Right lobe of liver (tissue), 6 donors: ENCODE measurements around the gene ACSL6. TPM values are rescaled to one million over a fixed set of nuclear protein-coding genes. Genes with fewer than 3 reads are reported as not detected.

ENCODE experiments used
- ATAC-seq, 4 donors: fragments of 200-7000 bp; cut with Tn5 transposase; one replicate each; pipeline ENCODE4 v1.9.1; 2020; ENCODE audit warnings: mild to moderate bottlenecking in 4 of 4, moderate library complexity in 4 of 4
- DNase-seq, 3 donors: peaks; one replicate each; pipeline ENCODE4 v3.0.0-alpha.2; 2020
- H3K27ac ChIP-seq, 3 donors: fragments of 200-600 bp; one replicate each; pipeline ENCODE4 v1.8.0; 2022
- H3K27me3 ChIP-seq, 2 donors: fragments of 200-600 bp; one replicate each; pipeline ENCODE4 v1.8.0; 2022
- H3K36me3 ChIP-seq, 4 donors: fragments of 200-600 bp; sonication (generic) in 1 of 4; one replicate each; pipeline versions ENCODE4 v1.5.1 to v1.8.0; 2017 to 2022; ENCODE audit warnings: control low read depth in 1 of 4
- H3K4me1 ChIP-seq, 4 donors: fragments of 200-600 bp; sonication (generic) in 1 of 4; one replicate each; pipeline versions ENCODE4 v1.5.1 to v1.8.0; 2017 to 2022; ENCODE audit warnings: control low read depth in 1 of 4
- H3K4me3 ChIP-seq, 3 donors: fragments of 200-600 bp; one replicate each; pipeline ENCODE4 v1.8.0; 2022
- H3K9me3 ChIP-seq, 4 donors: fragments of 200-600 bp; sonication (generic) in 1 of 4; one replicate each; pipeline versions ENCODE4 v1.5.1 to v1.8.0; 2017 to 2022; ENCODE audit warnings: control low read depth in 1 of 4
- POLR2A ChIP-seq: fragments of 450-650 bp; IDR thresholded peaks from one replicate; pipeline ENCODE4 v1.6.1; 2017; ENCODE audit warnings: antibody characterized with exemption, mild to moderate bottlenecking
- WGBS: methylation state at CpG from one replicate; pipeline ENCODE4 v1.1.6; 2018; ENCODE audit warnings: low coverage, low lambda C conversion rate; ENCODE audit not compliant: insufficient coverage; ENCODE audit errors: missing lambda C conversion rate; 5-methylcytosine and 5-hydroxymethylcytosine counted together
- intact Hi-C, 2 donors: fragments of 100-400 bp; cut with DNase I; formaldehyde crosslinking; loops; one replicate each; pipeline versions ENCODE4 v1.11.2 to v1.14.1; 2022
- total RNA-seq, 6 experiments: library from RNA; depleted of rRNA in 2 of 6; stranded (reverse); fragments of >200 nt in 2 of 6; fragmentation: NEBNext Ultra II Directional in 3 of 6; extraction: Animal tissue kit (Norgen Biotek cat#: 25700) in 3 of 6; gene quantifications; one replicate each; pipeline versions ENCODE4 v1.1.0 to v1.2.4, GENCODE V29; 2016 to 2023
- TF ChIP-seq, protein P1 (sequence below), 4 donors: fragments of 200-600 bp in 3 of 4; fragments of 450-650 bp in 1 of 4; IDR thresholded peaks; one replicate each; pipeline versions ENCODE4 v1.5.1 to v1.8.0; 2016 to 2022; ENCODE audit warnings: antibody characterized with exemption in 4 of 4, mild to moderate bottlenecking in 2 of 4
- donor health status: DM: no; HTN: yes; CAD: no.
- donor health status: DM: no; HTN: no; CAD: no.
- donor health status: DM: no; HTN: no; CAD: no.
- donor health status: DM: no; HTN: yes; CAD: no.
- donor health status: DM: no; HTN: yes; CAD: no.

Gene ACSL6
- total RNA-seq, 6 experiments from 2014 or later, result 1.3 to 6.0 (median 4.6) TPM

DNA sequence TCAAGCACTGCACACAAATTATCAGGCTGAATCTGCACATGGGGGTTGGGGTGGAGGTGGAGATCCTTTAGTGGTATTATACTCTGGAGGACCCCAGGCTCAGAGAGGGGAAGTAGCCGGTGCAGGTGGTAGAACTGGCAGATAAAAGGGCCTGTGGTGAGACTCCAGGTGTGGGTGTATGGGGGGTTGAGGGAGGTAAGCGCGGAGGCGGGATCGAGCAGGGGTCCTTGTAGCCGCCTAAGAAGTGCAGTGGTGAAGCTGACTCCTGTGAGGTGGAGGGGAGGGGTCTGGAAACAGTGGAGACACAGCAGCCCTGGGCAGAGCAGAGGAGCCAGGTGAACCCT, 841 bp downstream of the ACSL6 start:
- no peaks in the 10 kb centered on the region for H3K9me3 ChIP-seq
- DNase-seq (peak in 1 of 3 donors; percentile 34), ATAC-seq (no peak)
- H3K27ac ChIP-seq, result no peak overlapping the region
- peak overlapping the region in 1 of 3 donors; percentile 66 for H3K4me3 ChIP-seq
- intact Hi-C loops, result no loop called here
- H3K36me3 ChIP-seq, result no peaks in the 10 kb centered on the region
- H3K27me3 ChIP-seq, result no peaks in the 10 kb centered on the region
- 73% methylated on average over 4 of the region's 6 CpGs for WGBS
- no peak for TF ChIP-seq POLR2A
- TF ChIP-seq, protein P1, sequence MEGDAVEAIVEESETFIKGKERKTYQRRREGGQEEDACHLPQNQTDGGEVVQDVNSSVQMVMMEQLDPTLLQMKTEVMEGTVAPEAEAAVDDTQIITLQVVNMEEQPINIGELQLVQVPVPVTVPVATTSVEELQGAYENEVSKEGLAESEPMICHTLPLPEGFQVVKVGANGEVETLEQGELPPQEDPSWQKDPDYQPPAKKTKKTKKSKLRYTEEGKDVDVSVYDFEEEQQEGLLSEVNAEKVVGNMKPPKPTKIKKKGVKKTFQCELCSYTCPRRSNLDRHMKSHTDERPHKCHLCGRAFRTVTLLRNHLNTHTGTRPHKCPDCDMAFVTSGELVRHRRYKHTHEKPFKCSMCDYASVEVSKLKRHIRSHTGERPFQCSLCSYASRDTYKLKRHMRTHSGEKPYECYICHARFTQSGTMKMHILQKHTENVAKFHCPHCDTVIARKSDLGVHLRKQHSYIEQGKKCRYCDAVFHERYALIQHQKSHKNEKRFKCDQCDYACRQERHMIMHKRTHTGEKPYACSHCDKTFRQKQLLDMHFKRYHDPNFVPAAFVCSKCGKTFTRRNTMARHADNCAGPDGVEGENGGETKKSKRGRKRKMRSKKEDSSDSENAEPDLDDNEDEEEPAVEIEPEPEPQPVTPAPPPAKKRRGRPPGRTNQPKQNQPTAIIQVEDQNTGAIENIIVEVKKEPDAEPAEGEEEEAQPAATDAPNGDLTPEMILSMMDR (IDR thresholded peaks at IDR 0.05), result no peak
- peaks cover 0 to 4% (median 0%) of the 10 kb centered on the region in 4 donors for H3K4me1 ChIP-seq

DNA sequence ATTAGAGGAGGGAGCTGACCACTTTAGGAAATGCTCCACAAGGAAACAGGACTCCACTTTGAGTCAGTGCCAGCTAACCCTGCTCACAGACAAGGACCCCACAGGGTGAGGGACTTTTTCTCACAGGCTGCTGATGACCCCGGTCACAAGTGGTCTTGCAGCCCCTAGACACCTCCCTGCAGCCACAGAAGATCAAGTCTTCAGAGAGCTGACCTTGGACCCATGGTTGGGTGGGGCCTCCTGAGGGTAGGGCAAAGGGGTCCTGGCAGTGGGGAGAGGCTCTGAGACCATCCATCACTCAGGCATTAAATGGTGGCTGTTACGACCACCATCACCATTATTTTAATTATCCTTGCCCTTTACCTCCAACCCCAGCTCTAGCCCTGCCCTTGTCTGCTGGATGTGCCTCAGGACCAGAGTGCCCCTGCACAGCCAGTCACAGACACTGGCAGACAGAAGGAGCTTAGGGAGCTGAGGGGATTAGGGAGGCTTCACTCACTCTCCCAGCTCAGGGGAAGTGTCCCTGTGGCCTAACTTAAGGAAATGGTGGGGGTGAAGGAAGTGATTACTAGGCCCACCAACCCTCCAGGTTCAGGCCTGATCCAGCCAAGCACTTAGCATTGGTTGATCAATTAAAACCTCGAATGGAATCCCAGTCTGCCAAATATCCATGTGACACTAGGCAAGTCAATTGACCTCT, 1.6 kb downstream of the ACSL6 start:
- H3K9me3 ChIP-seq, result no peaks in the 10 kb centered on the region
- TF ChIP-seq, protein P1 (IDR thresholded peaks at IDR 0.05), result no peak
- no peak for TF ChIP-seq POLR2A
- H3K36me3 ChIP-seq, result no peaks in the 10 kb centered on the region
- ATAC-seq (peak in 3 of 4 donors; percentile 30 to 48 (median 42)), DNase-seq (peak in 2 of 3 donors; percentile 10 to 35)
- peaks cover 0 to 4% (median 0%) of the 10 kb centered on the region in 4 donors for H3K4me1 ChIP-seq
- no peaks in the 10 kb centered on the region for H3K27me3 ChIP-seq
- intact Hi-C loops, result loop anchor here (10.0 kb wide), 3 partner anchors 205 to 425 kb away; no protein-coding TSS in a partner anchor
- no peak overlapping the region for H3K4me3 ChIP-seq
- no CpG with 5 or more reads among the region's 3 CpGs for WGBS
- H3K27ac ChIP-seq, result no peak overlapping the region

DNA sequence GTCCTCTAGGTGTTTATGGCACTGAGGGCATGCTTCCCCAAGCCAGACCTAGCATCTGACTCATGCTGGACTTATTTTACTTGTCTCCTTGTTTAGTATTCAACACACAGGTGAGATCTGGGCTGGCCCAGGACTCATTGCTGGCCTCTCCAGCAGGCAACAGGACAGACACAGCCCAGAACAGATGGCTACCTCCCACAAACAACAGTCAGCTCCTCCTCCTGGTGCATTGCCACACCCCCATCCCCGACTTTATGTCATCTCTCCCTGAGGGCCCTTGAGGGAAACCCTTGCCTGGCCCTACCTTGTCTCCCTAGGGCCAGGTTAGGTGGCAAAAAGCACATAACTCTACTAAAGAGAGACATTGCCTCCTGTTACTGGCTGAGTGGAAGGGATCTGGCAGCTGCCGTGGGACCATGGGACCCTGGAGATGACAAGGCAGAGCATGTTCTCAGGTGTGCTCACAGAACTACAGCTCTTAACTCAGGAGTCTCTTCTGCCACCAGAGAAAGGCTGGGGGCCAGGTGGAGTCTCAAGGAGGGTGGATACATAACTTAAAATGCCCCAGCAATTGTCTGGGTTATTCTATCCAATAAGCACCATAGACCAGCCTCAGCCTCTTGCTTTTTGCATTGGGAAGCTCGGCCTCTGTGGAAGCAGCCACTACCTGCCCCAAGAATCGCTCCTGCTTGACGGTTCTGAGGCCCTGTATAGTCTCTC, 2.3 kb downstream of the ACSL6 start:
- H3K4me3 ChIP-seq, result no peak overlapping the region
- WGBS, result 68% methylated on average over 3 of the region's 5 CpGs
- H3K36me3 ChIP-seq, result no peaks in the 10 kb centered on the region
- ATAC-seq, result no peak
- intact Hi-C loops, result loop anchor here (10.0 kb wide), 3 partner anchors 204 to 424 kb away; no protein-coding TSS in a partner anchor
- no peaks in the 10 kb centered on the region for H3K27me3 ChIP-seq
- TF ChIP-seq, protein P1 (IDR thresholded peaks at IDR 0.05), result no peak
- no peak for TF ChIP-seq POLR2A
- no peak overlapping the region for H3K27ac ChIP-seq
- DNase-seq, result peak in 2 of 3 donors; percentile 9 to 29
- no peaks in the 10 kb centered on the region for H3K9me3 ChIP-seq
- H3K4me1 ChIP-seq, result peaks cover 0 to 4% (median 0%) of the 10 kb centered on the region in 4 donors

- intact Hi-C loops, result loop anchor here (10.0 kb wide), 3 partner anchors 203 to 423 kb away; no protein-coding TSS in a partner anchor
- peak in 1 of 3 donors; percentile 6 for DNase-seq
These were observed 3.3 kb downstream of the ACSL6 start for GRCh38 chr5:132008163-132008473.

More at GRCh38 chr5:132008163-132008473, 3.3 kb downstream of the ACSL6 start:
- no peak overlapping the region for H3K27ac ChIP-seq
- H3K9me3 ChIP-seq, result no peaks in the 10 kb centered on the region
- 40% methylated on average over 1 of the region's 2 CpGs for WGBS
- no peak overlapping the region for H3K4me3 ChIP-seq
- no peaks in the 10 kb centered on the region for H3K36me3 ChIP-seq
- no peaks in the 10 kb centered on the region for H3K27me3 ChIP-seq
- H3K4me1 ChIP-seq, result peaks cover 0 to 4% (median 0%) of the 10 kb centered on the region in 4 donors
- ATAC-seq, result no peak
- TF ChIP-seq, protein P1 (IDR thresholded peaks at IDR 0.05), result no peak
- no peak for TF ChIP-seq POLR2A
